ENCODE data around the gene CST7.

DNA sequence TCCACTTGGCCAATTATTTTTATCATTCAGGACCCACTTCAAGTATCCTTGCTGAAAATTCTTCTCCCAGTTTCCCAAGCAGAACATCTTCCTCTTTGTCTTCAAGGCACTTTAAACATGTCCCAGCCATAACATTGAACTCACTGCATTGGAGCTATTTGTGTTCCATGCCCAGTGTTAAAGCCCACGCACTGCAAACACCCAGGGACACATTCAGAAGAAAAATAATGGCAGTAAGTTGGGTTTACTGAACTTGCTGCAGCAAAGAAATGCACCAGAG is 45.1 kb downstream of the CST7 start:
- TF ChIP-seq, protein P1, sequence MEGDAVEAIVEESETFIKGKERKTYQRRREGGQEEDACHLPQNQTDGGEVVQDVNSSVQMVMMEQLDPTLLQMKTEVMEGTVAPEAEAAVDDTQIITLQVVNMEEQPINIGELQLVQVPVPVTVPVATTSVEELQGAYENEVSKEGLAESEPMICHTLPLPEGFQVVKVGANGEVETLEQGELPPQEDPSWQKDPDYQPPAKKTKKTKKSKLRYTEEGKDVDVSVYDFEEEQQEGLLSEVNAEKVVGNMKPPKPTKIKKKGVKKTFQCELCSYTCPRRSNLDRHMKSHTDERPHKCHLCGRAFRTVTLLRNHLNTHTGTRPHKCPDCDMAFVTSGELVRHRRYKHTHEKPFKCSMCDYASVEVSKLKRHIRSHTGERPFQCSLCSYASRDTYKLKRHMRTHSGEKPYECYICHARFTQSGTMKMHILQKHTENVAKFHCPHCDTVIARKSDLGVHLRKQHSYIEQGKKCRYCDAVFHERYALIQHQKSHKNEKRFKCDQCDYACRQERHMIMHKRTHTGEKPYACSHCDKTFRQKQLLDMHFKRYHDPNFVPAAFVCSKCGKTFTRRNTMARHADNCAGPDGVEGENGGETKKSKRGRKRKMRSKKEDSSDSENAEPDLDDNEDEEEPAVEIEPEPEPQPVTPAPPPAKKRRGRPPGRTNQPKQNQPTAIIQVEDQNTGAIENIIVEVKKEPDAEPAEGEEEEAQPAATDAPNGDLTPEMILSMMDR (IDR thresholded peaks at IDR 0.05) = no peak
- TF ChIP-seq EZH2phosphoT487 (IDR thresholded peaks at IDR 0.05) (no peak), EZH2 (IDR thresholded peaks at IDR 0.05) (no peak)
